Measurements from ENCODE around the gene MYH7.

Gene MYH7

DNA sequence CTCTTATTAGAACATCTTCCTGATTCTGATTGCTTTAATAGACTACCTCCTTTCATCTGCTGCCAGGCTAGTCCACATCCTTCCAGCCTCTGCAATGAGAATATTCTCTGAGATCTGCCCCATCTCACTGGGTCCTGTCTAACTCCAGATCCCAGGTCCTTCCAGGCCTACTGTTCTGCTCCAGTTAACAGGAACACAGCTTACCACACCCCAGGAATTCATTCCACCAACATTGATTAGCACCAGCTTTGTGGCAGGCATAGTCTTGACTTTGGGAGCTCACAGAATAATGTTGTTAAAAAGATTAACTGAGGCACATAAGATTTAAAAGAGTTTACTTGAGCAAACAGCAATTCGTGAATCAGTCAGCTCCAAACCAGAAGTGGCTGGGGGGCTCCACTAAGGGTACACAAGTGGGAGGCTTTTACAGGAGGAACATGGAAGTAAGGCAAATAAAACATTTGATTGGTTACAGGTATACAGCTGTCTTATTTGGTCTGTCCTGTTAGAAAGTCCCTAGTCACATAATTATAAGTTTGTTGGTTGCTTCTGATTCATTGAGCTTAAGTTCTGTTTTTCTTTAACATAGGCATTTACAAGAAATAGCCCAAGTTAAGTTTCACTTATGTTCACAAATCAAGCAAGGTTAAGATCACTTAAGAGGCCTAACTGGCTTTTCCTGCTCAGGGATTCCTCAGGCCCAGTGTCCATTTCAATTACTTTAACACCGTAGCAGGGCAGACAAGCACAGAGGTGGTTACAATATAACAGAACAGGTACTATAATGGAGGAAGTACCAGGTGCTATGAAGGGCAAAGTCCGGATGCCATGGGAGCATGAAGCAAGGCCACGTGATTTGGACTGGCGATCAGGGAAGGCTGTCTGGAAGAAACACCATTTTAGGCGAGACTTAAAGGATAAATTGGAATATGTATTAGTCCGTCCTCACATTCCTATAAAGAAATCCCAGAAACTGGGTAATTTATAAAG lies 12.2 kb upstream of the MYH7 start:
- DNase-seq (ENCODE audit: low read depth in 2 of 2) = no peak

DNA sequence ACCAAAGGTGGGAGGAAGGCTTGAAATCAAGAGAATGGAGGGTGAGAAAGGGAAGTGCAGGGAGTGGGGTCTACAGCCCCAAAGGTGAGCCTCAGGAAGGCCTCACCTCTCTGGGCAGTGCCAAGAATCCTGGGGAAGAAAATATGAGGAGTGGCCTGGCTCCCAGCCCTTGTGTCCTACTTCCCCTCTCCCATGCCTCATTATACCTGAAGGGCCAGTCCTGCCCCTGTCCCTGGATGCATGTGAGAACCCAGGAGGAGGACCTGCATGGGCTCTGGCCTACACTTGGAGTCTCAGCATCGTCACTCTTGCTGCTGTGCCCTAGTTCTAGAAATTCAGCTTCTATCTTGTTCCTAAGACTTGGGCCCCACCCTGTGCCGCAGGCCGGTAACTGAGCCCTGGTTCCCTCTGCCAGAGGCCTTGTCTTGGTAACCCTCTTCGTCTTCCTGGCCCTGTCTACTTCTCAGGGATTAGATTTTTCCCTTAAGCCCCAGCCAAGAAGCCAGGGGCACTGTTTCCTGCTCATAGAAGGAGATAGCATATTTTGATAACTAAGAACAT lies 10.9 kb upstream of the MYH7 start:
- no peak for DNase-seq (ENCODE audit: low read depth in 2 of 2)

DNA sequence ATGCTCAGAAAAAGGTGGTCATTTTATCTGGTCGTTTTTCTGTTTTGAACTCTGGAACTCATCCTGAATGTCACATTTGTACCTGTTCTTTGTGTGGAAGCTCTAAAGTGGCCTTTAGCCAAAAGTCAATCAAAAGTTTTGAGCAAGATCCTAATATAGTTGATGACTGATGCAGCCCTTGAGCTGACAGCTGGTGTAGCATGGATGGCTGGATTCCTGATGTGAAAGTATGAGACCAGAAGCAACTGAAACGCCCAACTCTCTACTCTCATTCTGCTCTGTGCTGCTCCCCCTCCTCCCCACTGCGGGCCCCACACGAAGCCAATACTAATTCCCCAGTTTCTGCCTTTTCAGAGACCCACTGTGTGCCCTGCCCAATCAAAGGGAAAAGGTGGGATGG lies 10.3 kb upstream of the MYH7 start:
- DNase-seq (ENCODE audit: low read depth in 2 of 2) = no peak

DNA sequence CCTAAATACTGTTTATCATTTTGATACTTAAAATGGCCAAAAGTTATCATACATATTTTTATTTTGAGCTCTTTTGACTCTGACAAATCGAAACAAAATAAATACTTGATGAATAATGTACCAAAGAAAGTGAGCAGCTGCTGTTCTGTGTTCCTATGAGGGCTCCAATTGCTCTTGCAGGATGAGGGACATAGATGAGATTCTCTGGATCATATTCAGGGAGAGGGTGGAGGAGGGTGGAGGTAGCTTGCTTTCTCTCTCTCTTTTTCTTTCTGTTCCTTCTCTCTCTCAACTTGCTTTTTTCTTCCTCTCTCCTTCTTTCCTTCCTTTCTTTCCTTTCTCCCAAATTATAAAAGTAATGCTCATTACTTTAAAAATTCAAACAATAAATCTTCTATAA lies 8.9 kb upstream of the MYH7 start:
- DNase-seq (ENCODE audit: low read depth in 2 of 2) = no peak

DNA sequence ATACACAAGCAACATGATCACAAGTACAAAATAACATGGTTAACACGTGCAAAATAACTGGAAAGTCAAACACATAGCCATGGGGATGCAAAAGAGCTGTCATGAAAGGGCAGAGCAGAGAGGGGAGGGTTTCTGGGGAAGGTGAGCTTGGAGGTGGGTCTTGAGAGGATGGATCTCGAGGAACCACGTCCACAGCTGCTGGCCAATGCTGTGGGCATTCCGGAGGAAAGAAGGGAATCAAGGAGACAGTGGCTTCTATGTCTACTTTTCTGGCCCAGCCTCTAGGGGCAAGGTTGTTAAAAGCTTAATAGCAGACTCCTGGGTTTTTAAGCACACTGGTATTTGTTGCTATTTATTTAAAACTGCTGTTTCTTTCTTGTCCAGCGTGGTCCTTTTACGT lies 8.4 kb upstream of the MYH7 start:
- DNase-seq (ENCODE audit: low read depth in 2 of 2) = no peak

DNA sequence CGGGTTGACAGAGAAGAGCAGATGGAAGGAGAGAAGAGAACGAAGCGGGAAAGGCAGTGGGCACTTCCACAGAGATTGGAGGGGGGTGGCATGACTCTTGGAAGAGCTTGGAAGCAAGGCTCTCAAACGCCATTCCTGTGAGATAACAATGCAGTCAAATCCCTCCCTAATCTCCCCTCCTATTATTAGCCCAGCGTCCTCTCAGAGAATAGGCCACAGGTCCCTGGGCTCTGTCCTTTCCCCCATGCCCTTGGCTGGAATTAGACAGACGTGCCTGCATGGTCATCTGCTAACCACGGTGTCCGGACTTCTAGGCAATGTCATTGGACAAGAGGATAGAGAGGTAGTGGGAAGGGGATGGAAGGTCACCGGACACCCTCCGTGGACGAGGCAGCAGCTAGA lies 8.0 kb upstream of the MYH7 start:
- DNase-seq (ENCODE audit: low read depth in 2 of 2) = no peak

DNA sequence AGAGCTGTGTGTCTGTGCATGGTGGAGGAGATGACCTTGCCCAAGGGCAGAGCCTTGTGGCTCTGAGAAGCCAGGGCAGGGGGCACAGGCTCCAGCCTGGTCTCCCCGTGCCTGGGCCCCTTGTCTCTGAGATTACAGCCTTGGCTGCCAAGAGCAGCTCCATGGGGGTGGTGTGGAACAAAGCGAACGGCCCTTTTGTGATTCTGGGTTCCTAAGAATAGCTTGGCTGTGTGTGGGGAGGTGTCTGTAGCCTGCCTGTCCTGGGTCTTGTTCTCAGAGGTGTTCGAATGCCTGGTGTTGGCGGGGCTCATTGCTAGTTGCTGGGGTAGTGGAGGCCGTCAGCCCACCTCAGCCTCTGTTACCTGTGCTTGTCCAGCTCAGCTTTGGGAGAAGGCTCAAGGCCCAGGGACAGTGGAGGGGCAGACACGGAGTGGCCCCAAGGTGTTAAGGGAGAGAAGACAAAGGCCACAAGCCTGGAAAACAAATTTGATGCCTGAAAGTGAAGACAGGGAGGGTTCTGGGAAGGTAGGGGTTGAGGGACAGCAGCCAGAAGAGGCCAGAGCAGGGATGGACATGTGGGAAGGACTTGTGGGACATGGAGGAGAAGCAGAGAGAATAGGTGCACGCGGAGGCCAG lies 7.4 kb upstream of the MYH7 start:
- DNase-seq (ENCODE audit: low read depth in 2 of 2) = no peak

DNA sequence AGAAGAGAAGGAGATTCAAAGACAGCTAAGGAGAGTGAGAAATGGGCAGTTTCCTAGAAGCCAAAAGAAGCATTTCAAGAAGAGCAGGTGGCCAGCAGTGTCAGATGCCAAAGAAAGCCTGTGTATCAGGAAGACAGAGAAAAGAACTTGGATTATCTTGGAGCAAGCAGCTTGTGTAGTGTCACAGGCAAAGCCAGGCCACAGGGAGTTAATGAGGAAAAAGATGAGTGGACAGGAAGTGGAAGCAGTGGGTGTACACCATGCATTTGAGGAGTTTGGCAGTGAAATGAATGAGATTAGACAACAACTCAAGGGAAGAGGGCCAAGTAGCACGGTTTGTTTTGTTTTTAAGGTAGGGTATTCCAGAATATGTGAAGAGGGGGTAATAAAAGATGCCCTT lies 5.6 kb upstream of the MYH7 start:
- no peak for DNase-seq (ENCODE audit: low read depth in 2 of 2)

DNA sequence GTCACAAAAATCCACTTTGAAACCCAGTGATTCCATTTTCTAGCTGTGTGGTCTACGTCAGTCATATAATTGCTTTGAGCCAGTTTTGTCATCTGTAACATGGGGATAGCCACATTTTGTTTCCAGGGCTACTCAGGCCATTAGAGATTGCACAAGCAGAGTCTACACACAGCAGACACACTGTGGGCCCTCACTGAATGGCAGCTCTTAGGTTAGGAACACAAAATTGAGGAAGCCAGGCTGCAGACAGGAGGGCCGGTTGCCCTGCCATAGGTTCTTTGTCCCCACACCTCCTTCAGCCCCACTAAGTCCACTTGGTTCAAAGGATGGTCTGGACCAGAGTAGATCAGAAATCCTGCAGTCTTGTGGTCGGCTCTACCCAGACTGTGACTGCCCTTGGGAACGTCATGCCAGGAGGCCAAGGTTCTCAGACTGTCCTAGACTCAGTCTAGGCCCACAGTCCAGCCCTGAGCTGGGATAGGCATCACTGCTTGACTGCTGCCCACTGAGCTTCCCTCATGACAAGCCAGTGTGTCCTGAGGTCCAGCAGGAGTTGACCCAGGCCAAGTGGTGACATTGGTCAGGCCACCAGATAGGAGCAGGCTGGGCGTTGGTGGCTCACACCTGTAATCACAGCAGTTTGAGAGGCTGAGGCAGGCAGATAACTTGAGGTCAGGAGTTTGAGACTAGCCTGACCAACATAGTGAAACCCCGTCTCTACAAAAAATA lies 3.8 kb upstream of the MYH7 start:
- no peak for DNase-seq (ENCODE audit: low read depth in 2 of 2)

DNA sequence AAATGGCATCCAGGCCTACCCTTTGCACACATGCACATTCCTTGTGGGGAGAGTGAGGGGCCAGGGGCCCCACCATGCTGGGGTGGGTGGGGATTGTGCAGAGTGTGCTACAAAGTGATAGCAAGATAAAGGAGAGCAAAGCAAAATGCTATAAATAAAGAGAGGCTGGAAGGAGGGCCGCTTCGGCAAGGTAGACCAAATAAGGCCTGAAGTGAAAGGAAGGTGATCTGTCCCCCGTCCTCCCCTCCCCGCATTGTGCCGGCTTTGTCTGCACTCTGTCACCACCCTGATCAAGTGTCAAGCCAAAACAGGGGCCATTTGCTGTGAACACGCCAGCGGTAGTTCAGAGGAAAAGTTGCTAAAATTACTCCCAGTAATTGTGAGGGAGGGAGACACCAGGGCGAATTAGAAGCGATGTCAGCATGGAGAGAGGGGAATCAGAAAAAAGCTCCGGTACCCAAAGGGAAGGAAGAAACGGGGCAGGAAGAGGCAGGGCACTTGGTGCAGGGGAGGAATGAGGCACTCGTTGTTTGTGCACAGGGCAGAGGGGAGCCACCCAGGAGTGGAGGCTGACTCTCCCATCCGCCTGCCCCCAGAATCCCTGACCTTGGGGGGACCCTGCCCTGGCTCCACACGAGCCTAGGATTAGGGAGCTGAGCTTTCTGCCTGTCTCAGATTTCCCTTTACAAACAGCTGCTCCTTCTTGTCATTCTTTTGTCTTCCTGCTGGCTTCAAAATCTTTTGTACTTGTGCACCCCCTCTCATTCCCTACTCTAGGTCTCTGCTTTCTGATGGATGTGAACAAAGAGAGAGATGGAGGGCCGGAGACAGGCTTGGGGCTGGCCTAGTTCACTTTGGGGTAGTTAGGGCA lies 2.9 kb upstream of the MYH7 start:
- no peak for DNase-seq (ENCODE audit: low read depth in 2 of 2)

DNA sequence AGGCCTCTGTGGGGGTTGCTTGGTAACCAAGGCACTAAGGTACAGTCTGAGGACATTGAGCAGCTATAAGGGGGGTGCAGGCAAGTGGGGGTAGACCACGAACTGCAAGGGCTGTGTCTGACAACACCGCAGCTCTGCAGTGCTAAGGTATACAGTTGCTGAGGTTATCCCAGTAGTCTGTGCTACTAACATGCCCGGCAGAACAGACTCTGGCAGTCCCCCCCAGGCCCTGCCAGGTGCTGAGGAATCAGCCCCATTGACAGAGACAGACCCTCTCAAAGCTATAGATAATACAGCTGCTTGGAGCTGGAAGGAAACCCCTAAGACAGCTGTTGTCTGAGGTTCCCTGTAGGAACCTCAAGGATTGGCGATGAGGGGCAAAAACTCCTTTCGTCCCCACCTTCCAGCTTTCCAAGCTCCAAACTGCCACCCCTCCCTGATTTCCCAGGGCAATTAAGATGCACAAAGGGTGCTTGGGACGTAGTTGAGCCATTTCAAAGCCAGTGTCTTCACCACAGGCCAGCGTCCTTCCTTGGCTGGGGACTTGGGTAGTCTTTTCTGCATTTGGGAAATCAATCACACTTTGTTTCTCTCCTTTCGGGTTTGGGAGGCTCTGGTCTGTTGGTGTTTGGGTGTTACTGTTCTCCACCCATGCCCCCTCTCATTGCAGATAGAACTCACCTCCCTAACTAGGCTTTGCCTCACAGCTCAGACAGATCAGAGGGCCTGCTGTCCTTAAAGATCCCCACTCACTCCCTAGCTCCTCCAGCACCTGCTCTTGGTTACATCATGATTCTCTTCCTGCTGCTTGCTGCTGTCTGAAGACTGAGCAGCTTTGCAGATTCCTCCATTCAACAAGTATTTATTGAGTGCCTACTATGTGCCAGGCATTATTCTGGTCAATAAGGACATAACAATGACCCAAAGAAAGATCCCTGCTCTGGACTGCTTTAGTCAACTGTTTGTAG lies 2.0 kb upstream of the MYH7 start:
- no peak for DNase-seq (ENCODE audit: low read depth in 2 of 2)

DNA sequence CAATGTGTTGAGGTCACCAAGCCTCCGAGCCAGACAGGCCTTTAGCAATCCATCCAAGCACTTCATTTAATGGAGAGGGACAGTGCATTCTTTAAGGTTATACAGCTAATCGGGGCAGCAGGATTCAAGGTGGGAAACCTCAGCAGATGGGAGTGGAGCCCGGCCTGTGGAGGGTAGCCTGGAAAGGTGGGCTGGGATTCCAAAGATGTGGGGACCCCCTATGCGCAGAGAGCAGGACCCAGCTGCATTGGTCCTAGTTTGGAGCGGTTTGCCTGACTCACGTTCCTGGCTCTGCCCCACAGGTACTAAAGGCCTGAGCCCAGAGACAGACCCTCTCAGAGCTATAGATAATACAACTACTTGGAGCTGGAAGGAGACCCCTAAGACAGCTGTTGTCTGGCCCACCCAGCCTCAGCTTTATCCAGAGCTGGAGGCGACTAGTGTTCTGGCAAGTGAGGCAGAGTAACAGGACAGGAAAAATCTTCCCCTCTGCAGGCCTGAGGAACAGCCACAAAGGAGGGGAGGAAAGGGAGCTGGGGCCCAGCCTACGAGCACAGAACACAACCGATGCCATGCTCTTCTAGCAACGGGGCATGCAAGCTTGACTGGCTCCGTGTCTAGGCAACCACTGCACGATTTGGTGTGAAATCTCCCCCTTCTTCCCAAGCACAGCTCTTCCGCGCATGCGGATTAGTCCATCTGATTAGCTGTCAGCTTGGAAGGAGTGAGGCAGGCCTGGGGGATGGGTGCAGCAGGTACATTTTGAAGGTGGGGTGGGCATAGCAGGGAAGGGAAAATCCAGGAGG lies 1.1 kb upstream of the MYH7 start:
- DNase-seq (ENCODE audit: low read depth in 2 of 2) = no peak

DNA sequence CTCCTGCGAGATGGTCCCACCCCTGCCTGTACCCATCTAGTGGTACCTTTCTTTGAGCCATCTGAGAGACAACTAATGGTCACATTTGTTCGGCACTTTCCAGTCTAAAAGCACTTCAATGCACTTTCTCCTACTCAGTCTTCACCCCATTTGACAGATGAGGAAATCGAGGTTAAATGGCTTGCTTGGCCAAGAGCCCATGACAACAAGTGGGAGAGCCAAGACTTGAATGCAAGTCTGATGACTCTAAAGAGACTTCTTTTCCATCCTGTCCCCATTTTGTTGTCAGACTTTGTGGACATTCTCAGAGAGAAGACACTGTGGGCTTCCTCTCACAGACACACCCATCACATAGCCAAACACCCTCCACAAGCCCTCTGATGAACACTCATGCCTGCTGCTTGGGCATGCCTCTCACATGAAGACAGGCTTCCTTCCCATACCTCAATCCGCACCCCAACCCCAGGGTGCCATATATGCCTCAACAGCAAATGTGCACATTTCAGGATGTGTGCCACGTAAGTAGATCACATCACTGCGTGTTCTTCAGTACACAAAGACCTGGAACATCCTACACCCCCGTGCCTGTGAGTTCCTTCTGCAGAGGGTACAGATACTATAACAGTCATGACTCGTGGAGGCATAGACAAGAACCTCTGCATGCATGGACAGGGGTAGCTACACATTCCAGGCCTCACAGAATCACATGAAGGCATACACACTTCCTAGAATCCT lies 805 bp downstream of the MYH7 start:
- DNase-seq (ENCODE audit: low read depth in 2 of 2) = no peak

DNA sequence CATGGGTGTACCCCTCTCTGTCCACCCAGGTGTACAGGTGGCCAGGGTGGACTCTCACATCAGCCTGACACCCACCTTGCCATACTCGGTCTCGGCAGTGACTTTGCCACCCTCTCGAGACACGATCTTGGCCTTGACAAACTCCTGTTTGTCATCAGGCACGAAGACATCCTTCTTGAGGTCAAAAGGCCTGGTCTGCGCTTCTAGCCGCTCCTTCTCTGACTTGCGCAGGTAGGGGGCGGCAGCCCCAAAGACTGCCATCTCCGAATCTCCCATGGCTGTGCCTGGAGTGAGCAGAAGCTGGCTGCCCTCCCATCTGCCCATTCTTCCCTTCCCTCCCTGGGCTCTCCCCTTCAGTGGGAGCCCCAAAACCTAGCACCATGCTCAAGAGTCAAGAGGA lies 2.0 kb downstream of the MYH7 start:
- no peak for DNase-seq (ENCODE audit: low read depth in 2 of 2)

DNA sequence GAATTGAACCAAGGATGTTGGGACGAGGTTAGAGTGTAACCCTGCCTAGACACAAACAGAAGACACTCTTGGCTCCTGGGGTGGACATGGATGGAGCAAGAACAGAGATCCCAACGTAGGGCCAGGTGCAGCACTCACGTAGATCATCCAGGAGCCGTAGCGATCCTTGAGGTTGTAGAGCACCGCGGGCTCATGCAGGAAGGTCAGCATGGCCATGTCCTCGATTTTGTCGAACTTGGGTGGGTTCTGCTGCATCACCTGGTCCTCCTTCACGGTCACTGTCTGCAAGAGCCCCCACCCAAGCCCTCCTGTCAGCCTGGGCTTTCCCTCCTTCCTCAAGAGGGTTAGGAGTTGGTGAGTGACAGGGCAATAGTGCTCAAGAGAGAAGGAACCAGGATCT lies 2.5 kb downstream of the MYH7 start:
- DNase-seq (ENCODE audit: low read depth in 2 of 2) = no peak

DNA sequence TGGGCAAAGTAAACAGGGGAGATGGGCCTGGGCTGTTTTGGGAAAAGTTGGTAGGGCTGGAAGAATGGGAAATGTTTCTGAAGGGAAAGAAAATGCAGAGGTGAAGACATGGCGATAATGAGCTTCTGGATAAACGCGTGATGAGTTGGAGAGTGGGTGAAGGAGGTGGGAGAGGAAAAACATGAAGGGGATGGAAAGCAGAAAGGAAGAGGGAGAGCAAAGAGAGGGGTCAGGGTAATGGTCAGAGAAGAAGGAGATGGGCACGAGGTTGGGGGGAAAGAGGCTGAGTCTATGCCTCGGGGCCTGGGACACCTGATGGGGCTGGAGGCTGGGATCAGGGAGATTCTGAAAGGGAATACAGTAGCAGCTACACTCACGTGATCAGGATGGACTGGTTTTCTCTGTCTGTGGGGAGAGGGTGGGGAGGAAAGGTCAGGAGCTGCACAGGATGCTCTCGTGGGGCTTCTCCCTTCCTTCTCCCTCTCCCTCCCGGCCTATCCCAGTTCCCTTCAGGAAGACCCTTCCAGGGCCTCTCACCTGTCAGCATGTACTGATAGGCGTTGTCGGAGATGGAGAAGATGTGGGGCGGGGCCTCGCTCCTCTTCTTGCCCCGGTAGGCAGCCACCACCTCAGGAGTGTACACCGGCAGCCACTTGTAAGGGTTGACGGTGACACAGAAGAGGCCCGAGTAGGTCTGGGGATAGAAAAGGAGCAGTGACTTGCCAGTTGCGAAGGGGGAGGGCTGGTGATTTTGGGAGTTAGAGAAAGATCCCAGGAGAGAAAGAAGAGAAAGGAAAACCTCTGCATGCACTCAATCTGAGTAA lies 3.1 kb downstream of the MYH7 start:
- no peak for DNase-seq (ENCODE audit: low read depth in 2 of 2)

DNA sequence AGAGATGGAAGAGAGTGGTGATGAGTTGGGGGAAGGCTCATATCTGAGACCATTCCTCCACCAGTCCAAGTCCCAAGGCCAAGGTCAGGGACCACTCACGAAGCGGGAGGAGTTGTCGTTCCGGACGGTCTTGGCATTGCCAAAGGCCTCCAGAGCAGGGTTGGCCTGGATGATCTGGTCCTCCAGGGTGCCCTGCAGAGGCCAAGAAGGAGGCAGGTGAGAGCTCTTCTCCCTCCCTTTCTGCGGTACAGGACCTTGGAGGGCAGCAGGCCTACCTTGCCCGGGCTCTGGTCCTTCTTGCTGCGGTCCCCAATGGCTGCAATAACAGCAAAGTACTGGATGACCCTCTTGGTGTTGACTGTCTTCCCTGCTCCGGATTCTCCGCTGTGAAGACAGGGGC lies 4.0 kb downstream of the MYH7 start:
- DNase-seq (ENCODE audit: low read depth in 2 of 2) = no peak

DNA sequence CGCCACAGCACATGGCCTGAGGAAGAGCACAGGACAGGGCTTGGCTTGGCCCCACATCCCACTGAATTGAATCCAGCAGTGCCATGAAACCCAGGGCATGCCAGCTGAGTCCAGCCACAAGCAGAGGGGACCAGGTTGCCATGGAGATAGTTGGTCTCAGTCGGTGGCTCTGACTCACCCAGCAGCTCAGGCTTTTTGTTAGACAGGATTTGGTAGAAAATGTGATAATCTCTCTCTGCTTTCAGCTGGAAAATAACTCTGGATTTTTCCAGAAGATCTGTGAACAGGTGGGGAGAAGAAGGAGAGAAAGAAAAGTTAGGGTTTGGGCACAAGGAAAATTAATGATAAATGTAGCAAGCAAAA lies 4.8 kb downstream of the MYH7 start:
- no peak for DNase-seq (ENCODE audit: low read depth in 2 of 2)
